K562 (cell line): ENCODE measurements around the gene RBSN. TPM values are rescaled to one million over a fixed set of nuclear protein-coding genes. Genes with fewer than 3 reads are reported as not detected.

Experiments
- BCL6 ChIP-seq: fragments of 250-450 bp; sonication (Bioruptor Pico); IDR thresholded peaks from 2 replicates; pipeline ENCODE4 v1.4.0; 2020
- BCOR ChIP-seq: fragments of 450-650 bp; IDR thresholded peaks from 2 replicates; pipeline ENCODE4 v1.6.1; 2016
- BRCA1 ChIP-seq, 2 experiments: fragments of 450-650 bp in 1 of 2; sonication (generic) in 1 of 2; formaldehyde crosslinking in 1 of 2; IDR thresholded peaks; 2 replicates each; pipeline versions ENCODE4 v1.5.0 to v1.6.1; 2017 to 2020; ENCODE audit warnings: mild to moderate bottlenecking in 1 of 2, missing genetic modification reagents in 1 of 2
- CBX5 ChIP-seq: IDR thresholded peaks from 2 replicates; pipeline ENCODE4 v1.6.1; 2014; ENCODE audit warnings: low read depth, borderline replicate concordance
- CXXC5 ChIP-seq: fragments of 250-450 bp; sonication (Bioruptor Pico); IDR thresholded peaks from 2 replicates; pipeline ENCODE4 v1.8.0; 2022; ENCODE audit warnings: inconsistent platforms, mild to moderate bottlenecking, moderate library complexity
- E2F6 ChIP-seq, 2 experiments: IDR thresholded peaks; 2 replicates each; pipeline ENCODE4 v1.6.1; 2011; ENCODE audit warnings: borderline replicate concordance in 1 of 2, control low read depth in 1 of 2, low read depth in 1 of 2, low read length in 1 of 2, mild to moderate bottlenecking in 1 of 2, mixed read lengths in 1 of 2, moderate library complexity in 1 of 2; ENCODE audit not compliant: insufficient read depth in 1 of 2, insufficient read length in 1 of 2, poor library complexity in 1 of 2, severe bottlenecking in 1 of 2; ENCODE audit errors: extremely low read depth in 1 of 2
- E4F1 ChIP-seq: fragments of 250-450 bp; sonication (Bioruptor Pico); IDR thresholded peaks from 2 replicates; pipeline ENCODE4 v1.5.0; 2021; ENCODE audit warnings: mild to moderate bottlenecking, borderline replicate concordance
- FOXO4 ChIP-seq: fragments of 450-650 bp; formaldehyde crosslinking; IDR thresholded peaks from 2 replicates; pipeline ENCODE4 v1.4.0; 2020; ENCODE audit warnings: mild to moderate bottlenecking, moderate library complexity
- HBP1 ChIP-seq: fragments of 450-650 bp; formaldehyde crosslinking; IDR thresholded peaks from 2 replicates; pipeline ENCODE4 v1.4.0; 2022; ENCODE audit warnings: missing genetic modification characterization
- JUNB ChIP-seq: fragments of 450-650 bp; formaldehyde crosslinking; conservative IDR thresholded peaks from 2 replicates; pipeline ENCODE4 v1.4.0; 2020; ENCODE audit warnings: mild to moderate bottlenecking
- KDM1A ChIP-seq, 2 experiments: fragments of 450-650 bp; IDR thresholded peaks; 2 replicates each; pipeline ENCODE4 v1.6.1; 2016; ENCODE audit warnings: mild to moderate bottlenecking in 2 of 2
- NCOR1 ChIP-seq: fragments of 450-650 bp; IDR thresholded peaks from 2 replicates; pipeline ENCODE4 v1.6.1; 2016; ENCODE audit warnings: mild to moderate bottlenecking, moderate library complexity
- TRIM24 ChIP-seq, 2 experiments: fragments of 450-650 bp; IDR thresholded peaks; 2 replicates each; pipeline ENCODE4 v1.6.1; 2016
- TRIM28 ChIP-seq: fragments of 450-650 bp; IDR thresholded peaks from 2 replicates; pipeline ENCODE4 v1.6.1; 2017
- ZFX ChIP-seq: sonication (generic); formaldehyde crosslinking; IDR thresholded peaks from 2 replicates; pipeline ENCODE4 v1.8.0; 2022; ENCODE audit warnings: mild to moderate bottlenecking, missing genetic modification reagents, moderate library complexity
- ZNF436 ChIP-seq: fragments of 250-450, 450-650 bp; sonication (Bioruptor Pico); formaldehyde crosslinking; IDR thresholded peaks from 2 replicates; pipeline ENCODE4 v1.7.0; 2020; ENCODE audit warnings: mild to moderate bottlenecking
- ZNF592 ChIP-seq: fragments of 450-650 bp; IDR thresholded peaks from 2 replicates; pipeline ENCODE4 v1.6.1; 2017; ENCODE audit warnings: antibody characterized with exemption, mild to moderate bottlenecking
- polyA plus RNA-seq, 8 experiments: library from polyadenylated mRNA; depleted of rRNA in 4 of 8; stranded (reverse) in 5 of 8; unstranded in 3 of 8; fragments of >200 nt; fragmentation: Nextera tagmentation in 2 of 8; fragmentation: Illumina TruSeq in 1 of 8; extraction: Ambion mirVana in 2 of 8; extraction: Trizol in 1 of 8; gene quantifications; 2 replicates each; pipeline versions ENCODE4 v1.2.1 to v1.2.3, GENCODE V29; 2011 to 2014; ENCODE audit warnings: inconsistent platforms in 1 of 8, missing spikeins in 1 of 8
- total RNA-seq, 7 experiments: library from RNA; depleted of rRNA in 6 of 7; stranded (reverse); fragments of >200 nt in 6 of 7; fragmentation: Illumina TruSeq in 2 of 7; extraction: Trizol in 2 of 7; gene quantifications; 2 replicates each; pipeline versions ENCODE4 v1.2.1 to v1.2.3, GENCODE V29; 2011 to 2021; ENCODE audit warnings: low replicate concordance in 1 of 7

The RBSN gene
- total and polyA plus RNA-seq, 9 of the 15 experiments (the other 6 are each of a cell fraction or from before 2014, with no cell fraction given): 2.9 to 19.6 (median 15.0) TPM

GRCh38 chr3:15116032-15116669 lies 17.2 kb upstream of the RBSN start (continued):
- TF ChIP-seq ZNF436 (CRISPR knock-in tag): no peak
- TF ChIP-seq CXXC5 (CRISPR knock-in tag): no peak
- TF ChIP-seq TRIM24 (IDR thresholded peaks at IDR 0.05): 0 out of 4 replicates have a peak, but pooled peaks of 1 of the 2 experiments have one; percentile 36
- TF ChIP-seq ZFX (CRISPR knock-in tag): peak; percentile 44; the same call in 1 of the 2 replicates
- TF ChIP-seq E4F1: no peak
- TF ChIP-seq HBP1 (CRISPR knock-in tag): no peak
- no peak for TF ChIP-seq JUNB
- TF ChIP-seq E2F6 (IDR thresholded peaks at IDR 0.05; ENCODE audit: borderline replicate concordance in 1 of 2, extremely low read depth in 1 of 2, insufficient read depth in 1 of 2, insufficient read length in 1 of 2, low read depth in 1 of 2, low read length in 1 of 2, poor library complexity in 1 of 2, severe bottlenecking in 1 of 2): peak; percentile 48 to 58
- TF ChIP-seq KDM1A (IDR thresholded peaks at IDR 0.05): peak in 1 of 2 experiments; percentile 53; a peak in 1 of 4 replicates
- no peak for TF ChIP-seq BCL6
- TF ChIP-seq BCOR: peak; percentile 72
- TF ChIP-seq TRIM28: peak; percentile 66
- peak; percentile 67; the same call in 1 of the 2 replicates for TF ChIP-seq ZNF592
- TF ChIP-seq BRCA1 (IDR thresholded peaks at IDR 0.05): no peak
- no peak for TF ChIP-seq BRCA1 (CRISPR knock-in tag; IDR thresholded peaks at IDR 0.05)
- TF ChIP-seq CBX5: no peak
- no peak for TF ChIP-seq FOXO4 (CRISPR knock-in tag)
- no peak for TF ChIP-seq NCOR1
